Ascending aorta (tissue), 2 donors: ENCODE results near the gene MCM5. TPM values are rescaled to one million over a fixed set of nuclear protein-coding genes. Genes with fewer than 3 reads are reported as not detected.

Source experiments
- DNase-seq, 2 donors: peaks; one replicate each; pipeline ENCODE4 v3.0.0-alpha.2; 2019; ENCODE audit warnings: low spot score in 2 of 2
- H3K27ac ChIP-seq, 2 donors: fragments of 200-600 bp; sonication (generic); one replicate each; pipeline ENCODE4 v1.5.1; 2016 to 2017; ENCODE audit warnings: mild to moderate bottlenecking in 1 of 2
- H3K27me3 ChIP-seq: fragments of 200-600 bp; sonication (generic); one replicate; pipeline ENCODE4 v1.5.1; 2017
- H3K36me3 ChIP-seq, 2 donors: fragments of 200-600 bp; sonication (generic); one replicate each; pipeline ENCODE4 v1.5.1; 2016
- H3K4me1 ChIP-seq, 2 donors: fragments of 200-600 bp; sonication (generic); one replicate each; pipeline ENCODE4 v1.5.1; 2016 to 2017; ENCODE audit warnings: mild to moderate bottlenecking in 1 of 2
- H3K4me3 ChIP-seq, 2 donors: fragments of 200-600 bp; sonication (generic); one replicate each; pipeline ENCODE4 v1.5.1; 2016 to 2017; ENCODE audit warnings: mild to moderate bottlenecking in 1 of 2
- H3K9me3 ChIP-seq, 2 donors: fragments of 200-600 bp; sonication (generic); one replicate each; pipeline ENCODE4 v1.5.1; 2016
- intact Hi-C: fragments of 100-400 bp; cut with DNase I; formaldehyde crosslinking; loops from one replicate; pipeline ENCODE4 v1.15.1; 2023
- total RNA-seq: library from RNA; depleted of rRNA; stranded (reverse); fragments of >200 nt; gene quantifications from one replicate; pipeline ENCODE4 v1.1.0, GENCODE V29; 2016
- TF ChIP-seq, protein P1 (sequence below), 3 experiments: fragments of 200-600 bp in 2 of 3; fragments of 450-650 bp in 1 of 3; sonication (generic) in 2 of 3; IDR thresholded peaks; one replicate each; pipeline ENCODE4 v1.5.1; 2016 to 2019; ENCODE audit warnings: antibody characterized with exemption in 3 of 3, mild to moderate bottlenecking in 1 of 3, moderate library complexity in 1 of 3

Gene MCM5
- total RNA-seq, 1 donor from 2014 or later = 31.1 TPM

DNA sequence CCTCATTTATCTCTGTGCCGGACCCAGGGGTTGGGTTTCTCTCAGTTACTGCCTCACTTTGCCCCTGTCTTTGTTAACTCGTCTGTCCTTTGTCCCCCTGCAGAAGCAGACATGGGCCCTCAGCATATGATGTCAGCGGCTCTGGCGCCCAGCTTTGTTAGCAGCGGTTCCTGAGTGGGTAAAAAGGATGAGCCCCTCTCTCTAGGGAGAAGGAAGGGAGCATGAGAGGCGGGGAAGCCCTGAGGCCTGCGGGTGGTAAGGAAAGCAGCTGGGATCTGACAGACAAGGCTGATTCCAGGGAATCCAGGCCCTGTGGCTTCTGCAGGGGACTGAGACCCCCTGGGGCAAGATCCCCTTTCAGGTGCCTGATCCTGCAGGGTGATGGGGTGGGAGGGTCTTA, 51.7 kb downstream of the MCM5 start:
- Histone ChIP-seq H3K27ac (no peak overlapping the region), H3K4me1 (no peaks in the 10 kb centered on the region), H3K9me3 (no peaks in the 10 kb centered on the region), H3K27me3 (no peaks in the 10 kb centered on the region), H3K4me3 (no peak overlapping the region), H3K36me3 (no peaks in the 10 kb centered on the region)
- TF ChIP-seq, protein P1, sequence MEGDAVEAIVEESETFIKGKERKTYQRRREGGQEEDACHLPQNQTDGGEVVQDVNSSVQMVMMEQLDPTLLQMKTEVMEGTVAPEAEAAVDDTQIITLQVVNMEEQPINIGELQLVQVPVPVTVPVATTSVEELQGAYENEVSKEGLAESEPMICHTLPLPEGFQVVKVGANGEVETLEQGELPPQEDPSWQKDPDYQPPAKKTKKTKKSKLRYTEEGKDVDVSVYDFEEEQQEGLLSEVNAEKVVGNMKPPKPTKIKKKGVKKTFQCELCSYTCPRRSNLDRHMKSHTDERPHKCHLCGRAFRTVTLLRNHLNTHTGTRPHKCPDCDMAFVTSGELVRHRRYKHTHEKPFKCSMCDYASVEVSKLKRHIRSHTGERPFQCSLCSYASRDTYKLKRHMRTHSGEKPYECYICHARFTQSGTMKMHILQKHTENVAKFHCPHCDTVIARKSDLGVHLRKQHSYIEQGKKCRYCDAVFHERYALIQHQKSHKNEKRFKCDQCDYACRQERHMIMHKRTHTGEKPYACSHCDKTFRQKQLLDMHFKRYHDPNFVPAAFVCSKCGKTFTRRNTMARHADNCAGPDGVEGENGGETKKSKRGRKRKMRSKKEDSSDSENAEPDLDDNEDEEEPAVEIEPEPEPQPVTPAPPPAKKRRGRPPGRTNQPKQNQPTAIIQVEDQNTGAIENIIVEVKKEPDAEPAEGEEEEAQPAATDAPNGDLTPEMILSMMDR (IDR thresholded peaks at IDR 0.05) = no peak
- DNase-seq = no peak
- intact Hi-C loops = no loop called here

DNA sequence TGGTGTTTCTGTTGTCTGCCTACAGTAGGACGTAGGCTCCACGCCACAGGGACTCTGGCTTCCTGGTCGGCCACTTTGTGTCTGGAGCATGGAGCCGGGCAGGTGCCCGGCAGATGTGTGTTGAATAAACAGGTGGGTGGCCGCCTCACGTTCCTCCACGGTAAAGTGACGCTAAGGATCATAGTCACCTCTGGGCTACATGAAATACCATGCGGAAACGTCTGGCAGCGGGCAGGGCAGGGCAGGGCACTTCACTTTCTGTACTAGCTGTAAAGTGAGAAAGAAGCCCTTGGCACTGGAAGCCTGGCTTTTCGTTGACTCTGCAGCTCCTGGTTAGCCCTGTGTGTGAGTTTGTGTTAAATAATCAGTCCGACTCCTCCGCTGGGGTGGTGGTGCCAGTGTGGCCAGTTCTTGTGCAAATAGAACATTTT, 52.4 kb downstream of the MCM5 start:
- H3K27me3 ChIP-seq = no peaks in the 10 kb centered on the region
- H3K36me3 ChIP-seq = no peaks in the 10 kb centered on the region
- H3K9me3 ChIP-seq = no peaks in the 10 kb centered on the region
- no peak for DNase-seq
- no peak overlapping the region for H3K4me3 ChIP-seq
- no peaks in the 10 kb centered on the region for H3K4me1 ChIP-seq
- TF ChIP-seq, protein P1 (IDR thresholded peaks at IDR 0.05) = no peak
- no peak overlapping the region for H3K27ac ChIP-seq
- intact Hi-C loops = no loop called here

DNA sequence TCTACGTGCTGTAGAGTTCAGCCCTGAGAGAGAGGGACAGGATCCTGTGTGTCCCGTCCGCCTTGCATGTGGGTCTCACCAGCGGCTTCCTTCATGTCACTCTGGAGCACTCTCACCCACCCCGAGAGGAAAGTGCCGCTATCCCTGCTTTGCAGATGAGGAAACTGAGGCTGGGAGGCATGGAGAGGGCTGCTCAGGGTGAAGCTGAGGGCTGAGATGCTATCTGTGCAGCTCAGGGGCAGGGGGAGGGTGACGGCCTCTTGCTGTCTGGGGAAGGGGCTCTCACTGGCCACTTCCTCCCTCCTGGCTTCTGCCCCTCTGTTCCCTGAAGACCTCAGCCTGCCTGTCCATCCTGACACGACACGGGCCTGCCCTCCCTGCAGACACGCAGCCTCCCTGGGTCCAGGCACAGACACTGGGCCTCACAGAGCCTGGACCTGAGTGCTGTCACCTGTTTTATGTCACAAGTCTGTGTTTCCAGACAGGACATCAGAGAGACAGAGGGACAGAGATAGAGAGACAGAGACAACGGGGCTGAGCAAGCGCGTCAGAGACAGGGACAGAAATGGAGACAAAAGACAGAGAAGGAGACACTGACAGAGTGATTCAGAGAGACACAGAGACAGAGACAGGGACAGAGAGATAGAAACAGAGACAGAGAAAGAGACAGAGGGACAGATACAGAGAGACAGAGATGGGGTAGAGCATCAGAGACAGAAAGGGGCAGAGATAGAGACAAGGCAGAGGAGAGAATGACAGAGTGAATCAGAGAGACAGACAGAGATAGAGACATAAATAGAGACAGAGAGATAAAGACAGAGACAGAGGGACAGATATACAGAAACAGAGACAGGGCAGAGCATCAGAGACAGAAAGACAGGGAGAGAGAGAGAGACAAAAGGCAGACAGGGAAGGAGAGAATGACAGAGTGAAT, 53.1 kb downstream of the MCM5 start:
- TF ChIP-seq, protein P1 (IDR thresholded peaks at IDR 0.05) = no peak
- Histone ChIP-seq H3K9me3 (no peaks in the 10 kb centered on the region), H3K27ac (no peak overlapping the region), H3K4me3 (no peak overlapping the region), H3K27me3 (no peaks in the 10 kb centered on the region), H3K36me3 (no peaks in the 10 kb centered on the region), H3K4me1 (no peaks in the 10 kb centered on the region)
- intact Hi-C loops = no loop called here
- no peak for DNase-seq

DNA sequence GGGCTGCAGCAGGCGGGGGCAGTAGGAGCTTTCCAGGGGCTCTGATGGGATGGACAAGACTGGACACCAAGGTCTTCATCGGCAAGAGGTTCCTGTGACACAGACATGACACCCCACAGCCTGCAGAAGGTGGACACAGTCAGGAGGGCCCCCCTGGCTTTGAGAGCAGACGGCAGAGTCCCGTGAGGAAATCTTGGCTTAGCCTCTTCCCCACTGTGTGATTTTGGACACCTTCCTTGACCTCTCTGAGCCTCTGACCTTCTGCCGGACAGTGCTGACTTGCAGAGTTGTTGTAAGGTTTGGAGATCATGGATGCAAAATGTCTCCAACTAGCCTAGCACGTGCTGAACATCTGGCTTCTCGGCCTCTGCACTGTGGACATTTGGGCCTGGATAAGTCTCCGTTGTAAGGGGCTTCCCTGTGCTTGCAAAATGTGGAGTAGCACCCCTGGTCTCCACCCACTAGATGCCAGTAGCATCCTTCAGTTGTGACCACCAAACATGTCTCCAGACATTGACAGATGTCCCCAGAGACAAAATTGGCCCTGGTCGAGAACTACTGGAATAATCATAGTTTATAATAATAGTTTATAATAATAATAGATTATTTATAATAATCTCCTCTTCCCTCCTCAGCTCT, 54.6 kb downstream of the MCM5 start:
- H3K4me1 ChIP-seq = no peaks in the 10 kb centered on the region
- TF ChIP-seq, protein P1 (IDR thresholded peaks at IDR 0.05) = no peak
- intact Hi-C loops = no loop called here
- H3K4me3 ChIP-seq = no peak overlapping the region
- DNase-seq = no peak
- no peaks in the 10 kb centered on the region for H3K27me3 ChIP-seq
- H3K36me3 ChIP-seq = no peaks in the 10 kb centered on the region
- no peak overlapping the region for H3K27ac ChIP-seq
- no peaks in the 10 kb centered on the region for H3K9me3 ChIP-seq

DNA sequence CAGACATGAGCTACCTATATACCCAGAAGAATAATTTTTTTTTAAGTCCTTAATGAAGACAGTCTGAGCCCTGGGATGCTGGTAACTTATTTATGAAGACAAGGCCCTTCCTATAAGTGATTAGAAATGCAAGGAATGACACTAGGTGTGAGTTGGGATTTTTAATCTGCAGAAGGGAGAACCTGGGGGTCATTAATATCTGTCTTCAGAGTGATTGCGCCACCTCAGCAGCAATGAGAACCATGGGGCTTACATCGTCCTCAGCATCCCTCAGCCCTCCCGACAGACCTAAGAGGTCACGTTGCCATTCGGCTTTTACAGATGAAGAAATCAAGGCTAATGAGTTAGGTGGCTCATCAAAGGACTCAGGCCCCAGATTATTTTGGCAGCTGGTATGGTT, 55.6 kb downstream of the MCM5 start:
- Histone ChIP-seq H3K27ac (no peak overlapping the region), H3K27me3 (no peaks in the 10 kb centered on the region), H3K36me3 (no peaks in the 10 kb centered on the region), H3K4me1 (no peaks in the 10 kb centered on the region), H3K4me3 (no peak overlapping the region), H3K9me3 (no peaks in the 10 kb centered on the region)
- no peak for DNase-seq
- TF ChIP-seq, protein P1 (IDR thresholded peaks at IDR 0.05) = no peak
- intact Hi-C loops = no loop called here
